HepG2 (cell line): ENCODE measurements around the gene NAALADL1. TPM values are rescaled to one million over a fixed set of nuclear protein-coding genes. Genes with fewer than 3 reads are reported as not detected.

Source experiments
- ADNP ChIP-seq: sonication (generic); formaldehyde crosslinking; IDR thresholded peaks from 2 replicates; pipeline ENCODE4 v1.4.0; 2020; ENCODE audit warnings: missing genetic modification reagents
- ARID3A ChIP-seq: IDR thresholded peaks from 2 replicates; pipeline ENCODE4 v1.6.1; 2012; ENCODE audit warnings: low read depth, low read length, improper control_type of control experiment
- ARNT ChIP-seq: fragments of 450-650 bp; IDR thresholded peaks from 2 replicates; pipeline ENCODE4 v1.6.1; 2017
- CC2D1A ChIP-seq: sonication (generic); formaldehyde crosslinking; IDR thresholded peaks from 2 replicates; pipeline ENCODE4 v1.8.1; 2023; ENCODE audit warnings: mild to moderate bottlenecking, missing genetic modification reagents
- ELF3 ChIP-seq: IDR thresholded peaks from 2 replicates; pipeline ENCODE4 v1.6.1; 2016; ENCODE audit warnings: missing genetic modification reagents, missing compliant biosample characterization
- FOXJ3 ChIP-seq: sonication (generic); formaldehyde crosslinking; IDR thresholded peaks from 2 replicates; pipeline ENCODE4 v1.4.0; 2020; ENCODE audit warnings: missing genetic modification reagents, mild to moderate bottlenecking, borderline replicate concordance
- FOXK1 ChIP-seq: sonication (generic); formaldehyde crosslinking; IDR thresholded peaks from 2 replicates; pipeline ENCODE4 v1.4.0; 2020; ENCODE audit warnings: low read depth, missing genetic modification reagents, borderline replicate concordance
- GATAD2A ChIP-seq: IDR thresholded peaks from 2 replicates; pipeline ENCODE4 v1.6.1; 2016
- HHEX ChIP-seq: IDR thresholded peaks from 2 replicates; pipeline ENCODE4 v1.6.1; 2016; ENCODE audit warnings: control low read depth
- HOXD1 ChIP-seq: sonication (generic); formaldehyde crosslinking; IDR thresholded peaks from 2 replicates; pipeline ENCODE4 v1.5.0; 2020; ENCODE audit warnings: missing genetic modification reagents
- IRF1 ChIP-seq: sonication (generic); formaldehyde crosslinking; IDR thresholded peaks from 2 replicates; pipeline ENCODE4 v1.4.0; 2020; ENCODE audit warnings: low read depth, mild to moderate bottlenecking, missing genetic modification reagents
- KDM1A ChIP-seq: IDR thresholded peaks from 2 replicates; pipeline ENCODE4 v1.6.1; 2016; ENCODE audit warnings: missing compliant biosample characterization
- MTF2 ChIP-seq: sonication (generic); formaldehyde crosslinking; IDR thresholded peaks from 2 replicates; pipeline ENCODE4 v1.5.0; 2020; ENCODE audit warnings: missing genetic modification reagents, borderline replicate concordance
- MXI1 ChIP-seq: IDR thresholded peaks from 3 replicates; pipeline ENCODE4 v1.6.1; 2012; ENCODE audit warnings: low read depth, low read length, inconsistent platforms, borderline replicate concordance
- NCOA5 ChIP-seq: sonication (generic); formaldehyde crosslinking; IDR thresholded peaks from 2 replicates; pipeline ENCODE4 v1.4.0; 2020; ENCODE audit warnings: missing genetic modification reagents
- NR2F2 ChIP-seq: IDR thresholded peaks from 2 replicates; pipeline ENCODE4 v1.6.1; 2012; ENCODE audit warnings: low read depth, inconsistent platforms, borderline replicate concordance
- TEAD3 ChIP-seq: optimal IDR thresholded peaks from 2 replicates; pipeline ENCODE3; 2016; ENCODE audit warnings: borderline replicate concordance
- TP53 ChIP-seq: sonication (generic); formaldehyde crosslinking; conservative IDR thresholded peaks from 2 replicates; pipeline ENCODE4 v1.4.0; 2020; ENCODE audit warnings: missing genetic modification reagents
- ZNF569 ChIP-seq: sonication (generic); formaldehyde crosslinking; IDR thresholded peaks from 2 replicates; pipeline ENCODE4 v1.5.0; 2020; ENCODE audit warnings: mild to moderate bottlenecking, missing genetic modification reagents, moderate library complexity, borderline replicate concordance
- ZNF841 ChIP-seq: sonication (generic); formaldehyde crosslinking; IDR thresholded peaks from 2 replicates; pipeline ENCODE4 v1.8.1; 2023; ENCODE audit warnings: missing genetic modification reagents, borderline replicate concordance
- polyA plus RNA-seq, 8 experiments: library from polyadenylated mRNA; depleted of rRNA in 3 of 8; stranded (reverse) in 7 of 8; unstranded in 1 of 8; fragments of >200 nt; fragmentation: Illumina TruSeq in 4 of 8; extraction: Trizol in 4 of 8; gene quantifications; 2 replicates each; pipeline versions ENCODE4 v1.2.1 to v1.2.3, GENCODE V29; 2011 to 2016; ENCODE audit warnings: low read depth in 4 of 8, missing spikeins in 1 of 8, mixed read lengths in 1 of 8; ENCODE audit not compliant: insufficient read depth in 1 of 8
- total RNA-seq, 5 experiments: library from RNA; depleted of rRNA; stranded (reverse); fragments of >200 nt; fragmentation: Illumina TruSeq; extraction: Trizol; gene quantifications; 2 replicates each; pipeline ENCODE4 v1.2.3, GENCODE V29; 2016; ENCODE audit warnings: low read depth in 1 of 5
- TF ChIP-seq, protein P1 (sequence below): sonication (generic); formaldehyde crosslinking; IDR thresholded peaks from 2 replicates; pipeline ENCODE4 v1.4.0; 2020; ENCODE audit warnings: mild to moderate bottlenecking, missing genetic modification reagents
- TF ChIP-seq, protein P2 (sequence below): IDR thresholded peaks from 2 replicates; pipeline ENCODE4 v1.6.1; 2016; ENCODE audit warnings: control low read depth
- TF ChIP-seq, protein P3 (sequence below): sonication (generic); formaldehyde crosslinking; IDR thresholded peaks from 2 replicates; pipeline ENCODE4 v1.5.0; 2020; ENCODE audit warnings: missing genetic modification reagents, mild to moderate bottlenecking, borderline replicate concordance
- TF ChIP-seq, protein P4 (sequence below): sonication (generic); formaldehyde crosslinking; IDR thresholded peaks from 2 replicates; pipeline ENCODE4 v1.5.1; 2020; ENCODE audit warnings: missing genetic modification reagents, mild to moderate bottlenecking, borderline replicate concordance

Gene NAALADL1
- total and polyA plus RNA-seq, 2 of the 13 experiments (the other 11 are each of a cell fraction or from before 2014, with no cell fraction given), result 9.3 to 33.9 TPM

DNA sequence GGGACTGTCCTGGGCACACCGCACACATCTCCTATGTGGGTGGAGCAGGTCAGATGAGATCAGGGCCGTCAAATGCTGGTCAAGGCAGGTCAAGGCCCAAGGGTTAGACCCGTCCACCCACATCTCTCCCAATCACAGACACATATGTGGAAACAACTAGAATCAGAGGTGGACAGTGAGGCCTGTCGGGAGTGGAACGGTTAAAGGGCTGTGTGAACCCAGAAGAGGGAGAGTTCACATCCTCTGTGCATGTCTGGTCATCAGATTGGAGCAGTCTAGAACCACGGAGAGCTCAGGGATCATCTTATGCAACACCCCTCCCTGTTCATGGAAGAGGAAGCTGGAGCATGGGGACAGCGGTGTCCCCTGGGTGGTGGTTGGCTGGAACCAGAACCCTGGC, 38.5 kb downstream of the NAALADL1 start (continued):
- TF ChIP-seq HOXD1 (CRISPR knock-in tag), result no peak
- no peak for TF ChIP-seq ZNF569 (CRISPR knock-in tag)
- TF ChIP-seq ARNT, result no peak
- no peak for TF ChIP-seq CC2D1A (CRISPR knock-in tag)
- TF ChIP-seq TP53, result no peak
- peak; percentile 62; the same call in 1 of the 2 replicates for TF ChIP-seq GATAD2A
- no peak for TF ChIP-seq MTF2 (CRISPR knock-in tag)
- no peak for TF ChIP-seq FOXJ3 (CRISPR knock-in tag)
- TF ChIP-seq IRF1 (CRISPR knock-in tag), result no peak
- no peak for TF ChIP-seq KDM1A
- peak; percentile 21 for TF ChIP-seq TEAD3 (CRISPR knock-in tag)
- no peak for TF ChIP-seq ZNF841
- no peak for TF ChIP-seq ADNP
- TF ChIP-seq, protein P1, sequence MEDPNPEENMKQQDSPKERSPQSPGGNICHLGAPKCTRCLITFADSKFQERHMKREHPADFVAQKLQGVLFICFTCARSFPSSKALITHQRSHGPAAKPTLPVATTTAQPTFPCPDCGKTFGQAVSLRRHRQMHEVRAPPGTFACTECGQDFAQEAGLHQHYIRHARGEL (CRISPR knock-in tag), result no peak
- TF ChIP-seq, protein P2, sequence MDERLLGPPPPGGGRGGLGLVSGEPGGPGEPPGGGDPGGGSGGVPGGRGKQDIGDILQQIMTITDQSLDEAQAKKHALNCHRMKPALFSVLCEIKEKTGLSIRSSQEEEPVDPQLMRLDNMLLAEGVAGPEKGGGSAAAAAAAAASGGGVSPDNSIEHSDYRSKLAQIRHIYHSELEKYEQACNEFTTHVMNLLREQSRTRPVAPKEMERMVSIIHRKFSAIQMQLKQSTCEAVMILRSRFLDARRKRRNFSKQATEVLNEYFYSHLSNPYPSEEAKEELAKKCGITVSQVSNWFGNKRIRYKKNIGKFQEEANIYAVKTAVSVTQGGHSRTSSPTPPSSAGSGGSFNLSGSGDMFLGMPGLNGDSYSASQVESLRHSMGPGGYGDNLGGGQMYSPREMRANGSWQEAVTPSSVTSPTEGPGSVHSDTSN (CRISPR knock-in tag), result no peak
- no peak for TF ChIP-seq NCOA5 (CRISPR knock-in tag)
- peak; percentile 62 for TF ChIP-seq ELF3 (CRISPR knock-in tag)
- TF ChIP-seq, protein P3, sequence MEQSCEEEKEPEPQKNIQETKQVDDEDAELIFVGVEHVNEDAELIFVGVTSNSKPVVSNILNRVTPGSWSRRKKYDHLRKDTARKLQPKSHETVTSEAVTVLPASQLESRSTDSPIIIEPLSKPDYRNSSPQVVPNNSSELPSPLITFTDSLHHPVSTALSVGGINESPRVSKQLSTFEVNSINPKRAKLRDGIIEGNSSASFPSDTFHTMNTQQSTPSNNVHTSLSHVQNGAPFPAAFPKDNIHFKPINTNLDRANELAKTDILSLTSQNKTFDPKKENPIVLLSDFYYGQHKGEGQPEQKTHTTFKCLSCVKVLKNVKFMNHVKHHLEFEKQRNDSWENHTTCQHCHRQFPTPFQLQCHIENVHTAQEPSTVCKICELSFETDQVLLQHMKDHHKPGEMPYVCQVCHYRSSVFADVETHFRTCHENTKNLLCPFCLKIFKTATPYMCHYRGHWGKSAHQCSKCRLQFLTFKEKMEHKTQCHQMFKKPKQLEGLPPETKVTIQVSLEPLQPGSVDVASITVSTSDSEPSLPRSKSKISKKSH, result no peak
- TF ChIP-seq, protein P4, sequence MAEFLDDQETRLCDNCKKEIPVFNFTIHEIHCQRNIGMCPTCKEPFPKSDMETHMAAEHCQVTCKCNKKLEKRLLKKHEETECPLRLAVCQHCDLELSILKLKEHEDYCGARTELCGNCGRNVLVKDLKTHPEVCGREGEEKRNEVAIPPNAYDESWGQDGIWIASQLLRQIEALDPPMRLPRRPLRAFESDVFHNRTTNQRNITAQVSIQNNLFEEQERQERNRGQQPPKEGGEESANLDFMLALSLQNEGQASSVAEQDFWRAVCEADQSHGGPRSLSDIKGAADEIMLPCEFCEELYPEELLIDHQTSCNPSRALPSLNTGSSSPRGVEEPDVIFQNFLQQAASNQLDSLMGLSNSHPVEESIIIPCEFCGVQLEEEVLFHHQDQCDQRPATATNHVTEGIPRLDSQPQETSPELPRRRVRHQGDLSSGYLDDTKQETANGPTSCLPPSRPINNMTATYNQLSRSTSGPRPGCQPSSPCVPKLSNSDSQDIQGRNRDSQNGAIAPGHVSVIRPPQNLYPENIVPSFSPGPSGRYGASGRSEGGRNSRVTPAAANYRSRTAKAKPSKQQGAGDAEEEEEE (CRISPR knock-in tag), result no peak
- no peak for TF ChIP-seq HHEX (CRISPR knock-in tag)
- TF ChIP-seq NR2F2, result peak; percentile 55
- TF ChIP-seq MXI1, result peak; percentile 5; the same call in 1 of the 3 replicates
- no peak for TF ChIP-seq ARID3A
- 0 out of 2 replicates have a peak, but pooled peaks have one; percentile 37 for TF ChIP-seq FOXK1 (CRISPR knock-in tag)
